Endothelial cell of umbilical vein (primary cell): Measurements from ENCODE around the gene RPH3AL. TPM values are rescaled to one million over a fixed set of nuclear protein-coding genes. Genes with fewer than 3 reads are reported as not detected.

Source experiments
- BruUV-seq: library from RNA; stranded (reverse); fragments of 400-500 nt; replicated peaks from 2 replicates; lab custom pipeline; 2021; lab: Mats Ljungman, UMichigan
- CTCF ChIA-PET: fragments of 300-600, 350-600 bp; sonication (Branson Sonifier 250); formaldehyde crosslinking; loops from one replicate; lab custom pipeline; 2021; ENCODE audit warnings: antibody characterized with exemption, inconsistent platforms; lab: Charles Lee
- POLR2A ChIA-PET: fragments of 300-600, 350-600 bp; sonication (Branson Sonifier 250); formaldehyde crosslinking; loops from one replicate; lab custom pipeline; 2021; ENCODE audit warnings: antibody characterized with exemption, inconsistent platforms; lab: Charles Lee
- DNase-seq: peaks from one replicate; pipeline ENCODE4 v3.0.0-alpha.2; 2011; ENCODE audit warnings: low read depth, low spot score
- FAIRE-seq: peaks from 2 replicates; lab custom pipeline; 2011; peaks lifted over from hg19 to GRCh38; lab: Jason Lieb, UNC
- H2AFZ ChIP-seq: 2 replicates; pipeline ENCODE4 v1.6.0; 2012; ENCODE audit warnings: low read depth, low read length, control low read depth, inconsistent platforms
- H3K27ac ChIP-seq: 2 replicates; pipeline ENCODE4 v1.5.1; 2011; ENCODE audit warnings: low read depth, mild to moderate bottlenecking, control low read depth, low read length, moderate library complexity; ENCODE audit not compliant: insufficient read depth
- H3K27me3 ChIP-seq, 2 experiments: 2 replicates each; pipeline versions ENCODE4 v1.6.0 to v1.6.1; 2011; ENCODE audit warnings: low read length in 2 of 2, mixed read lengths in 1 of 2; ENCODE audit not compliant: control insufficient read depth in 2 of 2, insufficient read depth in 2 of 2
- H3K36me3 ChIP-seq, 2 experiments: 2 replicates in 1 of 2; 3 replicates in 1 of 2; pipeline ENCODE4 v1.5.1; 2011; ENCODE audit warnings: low read length in 2 of 2, mild to moderate bottlenecking in 1 of 2, moderate library complexity in 1 of 2; ENCODE audit not compliant: control insufficient read depth in 2 of 2, insufficient read depth in 2 of 2; ENCODE audit errors: extremely low read depth in 1 of 2
- H3K4me1 ChIP-seq: 3 replicates; pipeline ENCODE4 v1.5.1; 2011; ENCODE audit warnings: mild to moderate bottlenecking, low read length; ENCODE audit not compliant: control insufficient read depth, insufficient read depth; ENCODE audit errors: extremely low read depth
- H3K4me2 ChIP-seq: 2 replicates; pipeline ENCODE4 v1.6.1; 2011; ENCODE audit warnings: low read length, control low read depth, mixed read lengths; ENCODE audit not compliant: insufficient read depth
- H3K4me3 ChIP-seq, 3 experiments: fragments of 200-600 bp in 1 of 3; sonication (generic), shearing (Covaris generic) in 1 of 3; replicated peaks in 1 of 3; 2 replicates each; pipeline ENCODE4 v1.5.1; 2011 to 2016; ENCODE audit warnings: control low read depth in 3 of 3, low read length in 3 of 3, mild to moderate bottlenecking in 2 of 3, inconsistent platforms in 1 of 3, low read depth in 1 of 3, moderate library complexity in 1 of 3; ENCODE audit not compliant: insufficient read depth in 1 of 3
- H3K79me2 ChIP-seq: 2 replicates; pipeline ENCODE4 v1.6.0; 2012; ENCODE audit warnings: low read length, inconsistent platforms; ENCODE audit not compliant: control insufficient read depth, insufficient read depth
- H3K9ac ChIP-seq: replicated peaks from 2 replicates; pipeline ENCODE3; 2011; ENCODE audit warnings: low read length, control low read depth; ENCODE audit not compliant: insufficient read depth; ENCODE audit errors: extremely low read depth
- H3K9me1 ChIP-seq: replicated peaks from 3 replicates; pipeline ENCODE4 v1.6.0; 2011; ENCODE audit warnings: mild to moderate bottlenecking, low read length; ENCODE audit not compliant: control insufficient read depth, insufficient read depth; ENCODE audit errors: extremely low read depth
- H3K9me3 ChIP-seq: replicated peaks from 2 replicates; pipeline ENCODE4 v1.5.1; 2012; ENCODE audit warnings: low read length, inconsistent platforms; ENCODE audit not compliant: control insufficient read depth, insufficient read depth
- H4K20me1 ChIP-seq: replicated peaks from 2 replicates; pipeline ENCODE3; 2011; ENCODE audit warnings: mild to moderate bottlenecking, low read length; ENCODE audit not compliant: control insufficient read depth, insufficient read depth; ENCODE audit errors: extremely low read depth
- CTCF ChIP-seq, 2 donors: IDR thresholded peaks; 1 replicate in 1 of 2; 2 replicates in 1 of 2; pipeline ENCODE4 v1.5.1; 2011; ENCODE audit warnings: low read length in 2 of 2, mild to moderate bottlenecking in 2 of 2, moderate library complexity in 2 of 2, control low read depth in 1 of 2, inconsistent platforms in 1 of 2, low read depth in 1 of 2; ENCODE audit not compliant: insufficient read depth in 1 of 2; ENCODE audit errors: extremely low read depth in 1 of 2
- EZH2 ChIP-seq: IDR thresholded peaks from 2 replicates; pipeline ENCODE4 v1.6.1; 2012; ENCODE audit warnings: borderline replicate concordance, low read depth, mild to moderate bottlenecking, moderate library complexity, low read length, inconsistent platforms; ENCODE audit not compliant: severe bottlenecking
- FOS ChIP-seq: IDR thresholded peaks from 2 replicates; pipeline ENCODE4 v1.6.1; 2011; ENCODE audit warnings: mild to moderate bottlenecking, low read length, moderate library complexity, borderline replicate concordance; ENCODE audit not compliant: insufficient read depth
- GATA2 ChIP-seq: IDR thresholded peaks from 2 replicates; pipeline ENCODE4 v1.7.0; 2011; ENCODE audit warnings: low read depth, mild to moderate bottlenecking, moderate library complexity, mixed read lengths, low read length; ENCODE audit not compliant: insufficient read length, insufficient read depth
- JUN ChIP-seq: IDR thresholded peaks from 2 replicates; pipeline ENCODE4 v1.6.1; 2011; ENCODE audit warnings: borderline replicate concordance, low read depth; ENCODE audit not compliant: insufficient read length, insufficient read depth
- MAX ChIP-seq: IDR thresholded peaks from 2 replicates; pipeline ENCODE4 v1.6.1; 2011; ENCODE audit not compliant: insufficient read depth, insufficient read length
- MYC ChIP-seq: IDR thresholded peaks from one replicate; pipeline ENCODE4 v1.6.1; 2011; ENCODE audit warnings: mild to moderate bottlenecking, low read depth, low read length
- POLR2A ChIP-seq: IDR thresholded peaks from 2 replicates; pipeline ENCODE4 v1.6.1; 2012; ENCODE audit warnings: low read depth, mild to moderate bottlenecking, control low read depth, low read length
- POLR2AphosphoS5 ChIP-seq: IDR thresholded peaks from 2 replicates; pipeline ENCODE4 v1.6.1; 2012; ENCODE audit warnings: low read depth, mild to moderate bottlenecking, control low read depth, low read length, moderate library complexity; ENCODE audit not compliant: insufficient read depth
- dilution Hi-C: fragments of 300-500 bp; cut with MboI; formaldehyde crosslinking; loops from one replicate; pipeline ENCODE4 v1.15.0; 2019; ENCODE audit warnings: low sequenced_read_pairs; ENCODE audit not compliant: extremely low pct_ligation_motif_present
- intact Hi-C: fragments of 100-400 bp; cut with micrococcal nuclease; formaldehyde crosslinking; loops from one replicate; pipeline ENCODE4 v1.10.0; 2022
- polyA plus RNA-seq, 4 experiments: library from polyadenylated mRNA; depleted of rRNA in 3 of 4; stranded (reverse) in 3 of 4; unstranded in 1 of 4; fragments of >200 nt; gene quantifications; 2 replicates each; pipeline versions ENCODE4 v1.2.1 to v1.2.3, GENCODE V29; 2011 to 2012; ENCODE audit warnings: missing spikeins in 1 of 4
- total RNA-seq: library from RNA; stranded (reverse); gene quantifications from 2 replicates; pipeline ENCODE4 v1.2.3, GENCODE V29; 2021

Gene RPH3AL
- total and polyA plus RNA-seq, 2 donors (not counting 3 experiments of a cell fraction or from before 2014, with no cell fraction given) = 4.1 to 7.0 TPM

- POLR2A ChIA-PET = no interaction called here
These were observed 47.3 kb downstream of the RPH3AL start for GRCh38 chr17:305090-305976.

More at GRCh38 chr17:305090-305976, 47.3 kb downstream of the RPH3AL start:
- H3K27ac ChIP-seq = no peak overlapping the region
- H3K9ac ChIP-seq = no peak overlapping the region
- no peaks in the 10 kb centered on the region for H3K36me3 ChIP-seq
- dilution Hi-C loops (no loop called here), intact Hi-C loops (no loop called here)
- no peaks in the 10 kb centered on the region for H4K20me1 ChIP-seq
- H3K4me3 ChIP-seq = no peak overlapping the region
- H2AFZ ChIP-seq = no peak overlapping the region
- TF ChIP-seq EZH2 (no peak), FOS (no peak), MAX (no peak), POLR2AphosphoS5 (no peak), JUN (no peak), MYC (no peak), POLR2A (no peak), CTCF (IDR thresholded peaks at IDR 0.05; ENCODE audit: extremely low read depth in 1 of 2, insufficient read depth in 1 of 2, low read depth in 1 of 2, low read length in 2 of 2) (no peak), GATA2 (no peak)
- FAIRE-seq = no peak
- H3K9me1 ChIP-seq = no peaks in the 10 kb centered on the region
- DNase-seq = no peak
- CTCF ChIA-PET = interaction anchor here (0.6 to 1.4 kb wide), 5 partner anchors 45 to 140 kb away, joined by 3 read pairs; no protein-coding TSS in a partner anchor
- H3K9me3 ChIP-seq = no peaks in the 10 kb centered on the region
- no peaks in the 10 kb centered on the region for H3K27me3 ChIP-seq
- H3K4me1 ChIP-seq = no peaks in the 10 kb centered on the region
- BruUV-seq = no TSS peak
- H3K4me2 ChIP-seq = no peak overlapping the region
- no peaks in the 10 kb centered on the region for H3K79me2 ChIP-seq
